AG04449 (cell line): ENCODE measurements around the gene PPP1R10.

Experiments
- CTCF ChIA-PET: fragments of 350-600 bp; formaldehyde crosslinking; extraction: SDS; loops from one replicate; lab custom pipeline; 2021; ENCODE audit warnings: antibody characterized with exemption; lab: Yijun Ruan, JAX
- POLR2A ChIA-PET: fragments of 400-600, 350-600 bp; formaldehyde crosslinking; extraction: SDS; loops from one replicate; lab custom pipeline; 2020; ENCODE audit warnings: antibody characterized with exemption, inconsistent platforms; lab: Yijun Ruan, JAX
- DNase-seq: peaks from one replicate; pipeline ENCODE4 v3.0.0-alpha.2; 2010; ENCODE audit warnings: low read depth, low spot score
- H3K4me3 ChIP-seq: 2 replicates; pipeline ENCODE4 v1.5.1; 2011; ENCODE audit warnings: low read depth, mild to moderate bottlenecking, control low read depth, low read length
- TF ChIP-seq, protein P1 (sequence below): IDR thresholded peaks from one replicate; pipeline ENCODE4 v1.5.1; 2011; ENCODE audit warnings: mild to moderate bottlenecking, moderate library complexity, low read length, control low read depth, inconsistent platforms; ENCODE audit not compliant: insufficient read depth; ENCODE audit errors: missing control alignments

The PPP1R10 gene

DNA sequence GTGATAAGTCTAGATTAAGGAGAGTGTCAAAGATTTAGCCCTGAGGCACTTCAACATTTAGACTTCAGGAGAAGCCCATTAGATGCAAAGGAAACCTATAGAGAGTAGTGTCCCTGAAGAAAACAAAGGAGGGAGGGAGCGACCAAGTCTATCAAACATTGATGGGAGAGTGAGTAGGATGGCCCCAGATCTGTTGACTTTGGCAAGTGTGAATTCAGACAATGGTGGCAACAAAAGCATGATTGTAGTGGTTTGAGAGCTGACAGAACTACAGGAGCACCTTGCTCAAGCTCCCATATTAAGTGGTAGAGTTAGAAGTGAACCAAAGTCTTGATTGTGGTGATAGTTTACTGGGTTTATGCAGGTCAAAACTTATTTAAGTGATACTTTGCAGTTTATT lies 46.8 kb downstream of the PPP1R10 start:
- H3K4me3 ChIP-seq = peak overlapping the region; percentile 98
- POLR2A ChIA-PET = interaction anchor here (0.7 to 1.1 kb wide), 2 partner anchors 21 to 166 kb away, joined by 3 read pairs; no protein-coding TSS in a partner anchor
- CTCF ChIA-PET = interaction anchor here (1.0 to 2.6 kb wide), 9 partner anchors 9 to 88 kb away, joined by 3 to 18 read pairs (median 6); no protein-coding TSS in a partner anchor
- no peak for DNase-seq
- TF ChIP-seq, protein P1, sequence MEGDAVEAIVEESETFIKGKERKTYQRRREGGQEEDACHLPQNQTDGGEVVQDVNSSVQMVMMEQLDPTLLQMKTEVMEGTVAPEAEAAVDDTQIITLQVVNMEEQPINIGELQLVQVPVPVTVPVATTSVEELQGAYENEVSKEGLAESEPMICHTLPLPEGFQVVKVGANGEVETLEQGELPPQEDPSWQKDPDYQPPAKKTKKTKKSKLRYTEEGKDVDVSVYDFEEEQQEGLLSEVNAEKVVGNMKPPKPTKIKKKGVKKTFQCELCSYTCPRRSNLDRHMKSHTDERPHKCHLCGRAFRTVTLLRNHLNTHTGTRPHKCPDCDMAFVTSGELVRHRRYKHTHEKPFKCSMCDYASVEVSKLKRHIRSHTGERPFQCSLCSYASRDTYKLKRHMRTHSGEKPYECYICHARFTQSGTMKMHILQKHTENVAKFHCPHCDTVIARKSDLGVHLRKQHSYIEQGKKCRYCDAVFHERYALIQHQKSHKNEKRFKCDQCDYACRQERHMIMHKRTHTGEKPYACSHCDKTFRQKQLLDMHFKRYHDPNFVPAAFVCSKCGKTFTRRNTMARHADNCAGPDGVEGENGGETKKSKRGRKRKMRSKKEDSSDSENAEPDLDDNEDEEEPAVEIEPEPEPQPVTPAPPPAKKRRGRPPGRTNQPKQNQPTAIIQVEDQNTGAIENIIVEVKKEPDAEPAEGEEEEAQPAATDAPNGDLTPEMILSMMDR = no peak

- ChIA-PET POLR2A (no interaction called here), CTCF (no interaction called here)
- no peak overlapping the region for H3K4me3 ChIP-seq
- TF ChIP-seq, protein P1 = no peak
- no peak for DNase-seq
These were observed 48.8 kb downstream of the PPP1R10 start for GRCh38 chr6:30568245-30568644.

GRCh38 chr6:30565772-30566171 lies 51.3 kb downstream of the PPP1R10 start:
- CTCF ChIA-PET = interaction anchor here (6.6 kb wide), 1 partner anchor 23 kb away, joined by 73 read pairs; no protein-coding TSS in a partner anchor
- POLR2A ChIA-PET = no interaction called here
- no peak for DNase-seq

GRCh38 chr6:30564114-30564513 lies 52.9 kb downstream of the PPP1R10 start:
- ChIA-PET CTCF (interaction anchor here (0.8 to 6.6 kb wide), 4 partner anchors 10 to 80 kb away, joined by 4 to 73 read pairs (median 10); no protein-coding TSS in a partner anchor), POLR2A (interaction anchor here (0.9 kb wide), 1 partner anchor 10 kb away, joined by 4 read pairs; no protein-coding TSS in a partner anchor)
- TF ChIP-seq, protein P1 = no peak

More at GRCh38 chr6:30565772-30566171, 51.3 kb downstream of the PPP1R10 start:
- TF ChIP-seq, protein P1 = no peak
- no peak overlapping the region for H3K4me3 ChIP-seq

DNA sequence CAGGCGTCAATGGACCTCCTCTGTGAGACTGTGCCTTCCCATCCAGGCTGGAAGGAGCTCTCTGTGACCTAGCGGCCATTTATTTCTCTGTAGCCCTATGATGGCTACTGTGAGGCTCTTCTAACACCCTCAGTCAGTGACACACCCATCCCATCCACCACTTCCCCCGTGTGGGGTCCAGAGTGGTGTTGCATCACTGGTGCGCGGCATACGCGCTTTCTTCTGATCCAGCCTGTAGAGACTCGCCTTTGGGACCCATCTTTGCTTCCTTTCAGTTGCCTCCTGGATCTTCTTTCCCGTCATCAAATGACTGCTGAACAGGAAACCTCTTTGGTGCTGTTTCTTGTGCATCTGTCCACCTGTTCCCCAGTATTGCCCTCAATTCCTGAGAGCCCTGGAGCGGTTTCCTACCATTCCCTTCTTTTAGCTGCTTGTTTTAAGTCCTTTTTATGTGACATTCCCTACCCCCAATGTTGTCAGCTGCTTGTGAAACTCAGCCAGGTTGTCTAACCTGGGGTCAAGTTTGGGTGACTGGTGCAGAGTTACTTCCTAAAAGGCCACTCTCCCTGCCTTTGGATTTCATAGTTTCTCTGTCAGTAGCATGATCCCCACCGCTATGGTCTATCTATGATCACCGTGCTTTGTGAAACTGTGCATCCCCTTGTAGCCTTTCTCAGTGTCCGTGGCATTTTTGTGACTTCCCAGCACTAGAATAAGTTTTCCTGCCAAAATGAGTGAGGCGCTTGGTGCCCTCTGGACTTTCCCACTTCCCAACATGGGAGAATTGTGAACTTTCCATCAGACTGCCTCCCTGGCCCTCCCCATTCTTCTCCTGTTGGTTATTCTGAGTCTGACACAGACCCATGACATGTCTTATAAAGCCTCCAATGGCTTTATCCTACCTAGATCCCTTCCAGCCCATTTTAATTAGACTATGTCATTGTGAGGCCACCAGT lies 54.3 kb downstream of the PPP1R10 start:
- ChIA-PET CTCF (interaction anchor here (0.8 to 6.6 kb wide), 4 partner anchors 8 to 79 kb away, joined by 4 to 73 read pairs (median 10); no protein-coding TSS in a partner anchor), POLR2A (no interaction called here)
- H3K4me3 ChIP-seq = no peak overlapping the region
- TF ChIP-seq, protein P1 = no peak
- no peak for DNase-seq

More at GRCh38 chr6:30564114-30564513, 52.9 kb downstream of the PPP1R10 start:
- H3K4me3 ChIP-seq = no peak overlapping the region
- DNase-seq = no peak

DNA sequence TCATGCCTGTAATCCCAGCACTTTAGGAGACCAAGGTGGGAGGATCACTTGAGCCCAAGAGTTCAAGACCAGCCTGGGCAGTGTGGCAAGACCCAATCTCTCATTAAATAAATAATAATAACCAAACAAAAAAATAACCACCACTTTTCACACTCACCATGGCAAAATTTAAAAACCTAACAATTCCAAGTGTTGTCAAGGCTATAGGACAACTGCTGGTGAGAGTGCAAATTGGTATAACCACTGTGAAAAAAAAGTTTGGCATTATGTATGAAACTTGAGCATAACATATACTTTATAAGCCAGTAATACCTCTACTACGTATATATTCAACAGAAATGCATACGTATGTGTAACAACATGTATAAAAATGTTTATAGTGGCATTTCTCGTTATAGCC lies 56.1 kb downstream of the PPP1R10 start:
- DNase-seq = no peak
- ChIA-PET POLR2A (no interaction called here), CTCF (no interaction called here)
- H3K4me3 ChIP-seq = no peak overlapping the region
- TF ChIP-seq, protein P1 = no peak
